COLO668 (cell line): ENCODE results near the gene FAM131A.

Source experiments
- DNase-seq: peaks from one replicate; lab custom pipeline; 2025; ENCODE audit not compliant: unreplicated experiment; lab: John Stamatoyannopoulos, UW

FAM131A gene

GRCh38 chr3:184389384-184389783 is 52.0 kb downstream of the FAM131A start:
- DNase-seq, result no peak

GRCh38 chr3:184389935-184390528 is 52.6 kb downstream of the FAM131A start:
- no peak for DNase-seq

GRCh38 chr3:184391266-184391665 is 53.9 kb downstream of the FAM131A start:
- DNase-seq, result no peak

- DNase-seq, result no peak
These were observed 57.9 kb downstream of the FAM131A start for GRCh38 chr3:184395320-184395660.
